Smooth muscle cell (in vitro differentiated cells): ENCODE results near the gene ASZ1. TPM values are rescaled to one million over a fixed set of nuclear protein-coding genes. Genes with fewer than 3 reads are reported as not detected.

Experiments used
- DNase-seq: peaks from one replicate; lab custom pipeline; 2025; ENCODE audit not compliant: unreplicated experiment; lab: John Stamatoyannopoulos, UW
- H2AFZ ChIP-seq: fragments of 200-600 bp; sonication (generic); 2 replicates; pipeline ENCODE4 v1.6.0; 2016; ENCODE audit warnings: antibody characterized with exemption, low read depth, mild to moderate bottlenecking
- H3F3A ChIP-seq: fragments of 200-600 bp; sonication (generic); 2 replicates; pipeline ENCODE4 v1.6.0; 2017; ENCODE audit warnings: antibody characterized with exemption, low read depth
- H3K27ac ChIP-seq: fragments of 200-600 bp; sonication (generic); 2 replicates; pipeline ENCODE4 v1.5.1; 2016; ENCODE audit warnings: low read depth, mild to moderate bottlenecking
- H3K27me3 ChIP-seq: fragments of 200-600 bp; sonication (generic); 2 replicates; pipeline ENCODE4 v1.6.1; 2016; ENCODE audit warnings: low read depth, mild to moderate bottlenecking
- H3K36me3 ChIP-seq: fragments of 200-600 bp; sonication (generic); 2 replicates; pipeline ENCODE4 v1.5.1; 2016; ENCODE audit warnings: low read depth
- H3K4me1 ChIP-seq: fragments of 200-600 bp; sonication (generic); 2 replicates; pipeline ENCODE4 v1.5.1; 2016; ENCODE audit warnings: low read depth
- H3K4me2 ChIP-seq: fragments of 200-600 bp; sonication (generic); 2 replicates; pipeline ENCODE4 v1.6.0; 2016; ENCODE audit warnings: mild to moderate bottlenecking
- H3K4me3 ChIP-seq: fragments of 200-600 bp; sonication (generic); 2 replicates; pipeline ENCODE4 v1.5.1; 2016; ENCODE audit warnings: mild to moderate bottlenecking
- H3K79me2 ChIP-seq: fragments of 200-600 bp; sonication (generic); 2 replicates; pipeline ENCODE4 v1.6.0; 2016; ENCODE audit warnings: low read depth, mild to moderate bottlenecking
- H3K9ac ChIP-seq: fragments of 200-600 bp; sonication (generic); 2 replicates; pipeline ENCODE4 v1.6.0; 2016; ENCODE audit warnings: low read depth
- H3K9me3 ChIP-seq: fragments of 200-600 bp; sonication (generic); replicated peaks from 2 replicates; pipeline ENCODE4 v1.5.1; 2016; ENCODE audit warnings: low read depth
- H4K20me1 ChIP-seq: fragments of 200-600 bp; sonication (generic); 2 replicates; pipeline ENCODE4 v1.6.0; 2016; ENCODE audit warnings: low read depth
- WGBS: methylation state at CpG from one replicate; pipeline ENCODE4 v1.1.7; 2016; ENCODE audit warnings: low lambda C conversion rate; 5-methylcytosine and 5-hydroxymethylcytosine counted together
- polyA plus RNA-seq: library from polyadenylated mRNA; unstranded; fragments of >200 nt; fragmentation: Nextera tagmentation; extraction: Ambion mirVana; gene quantifications from 2 replicates; pipeline ENCODE4 v1.2.1, GENCODE V29; 2016
- total RNA-seq: library from RNA; depleted of rRNA; stranded (reverse); fragments of >200 nt; gene quantifications from 2 replicates; pipeline ENCODE4 v1.2.3, GENCODE V29; 2014
- TF ChIP-seq, protein P1 (sequence below): fragments of 200-600 bp; sonication (generic); IDR thresholded peaks from 2 replicates; pipeline ENCODE4 v1.5.1; 2017; ENCODE audit warnings: borderline replicate concordance, mild to moderate bottlenecking, antibody characterized with exemption; ENCODE audit not compliant: insufficient read depth, poor library complexity, severe bottlenecking

Gene ASZ1
- total and polyA plus RNA-seq, 2 experiments from 2014 or later = not detected

DNA sequence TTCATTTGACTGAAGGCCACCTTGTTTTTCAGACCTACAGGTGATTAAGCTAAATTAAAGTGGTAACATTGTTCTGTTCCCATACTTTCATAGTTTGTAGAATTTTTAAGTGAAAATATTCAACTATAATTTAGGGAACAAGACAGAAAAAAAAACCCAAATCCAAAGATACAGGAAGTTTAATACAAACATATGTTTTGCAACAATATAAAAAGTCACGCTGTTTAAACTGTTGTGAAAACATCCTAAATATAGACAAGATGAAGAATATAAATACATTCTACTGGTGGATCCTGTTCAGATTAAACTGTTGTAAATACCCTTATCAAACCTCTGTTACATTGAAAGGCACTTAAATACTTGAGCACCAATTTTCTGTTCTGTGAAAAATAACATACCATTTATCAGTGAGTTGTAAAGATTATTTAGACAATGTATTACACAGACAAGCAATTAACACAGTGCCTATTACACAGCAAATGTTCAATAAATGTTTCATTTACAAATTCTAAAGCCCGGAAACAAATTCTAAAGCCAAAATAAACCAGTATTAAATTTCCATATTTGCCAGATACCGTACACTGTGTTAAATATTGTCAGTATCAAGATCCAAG, 14.2 kb downstream of the ASZ1 start:
- H3K4me2 ChIP-seq = no peak overlapping the region
- no peaks in the 10 kb centered on the region for H3K4me1 ChIP-seq
- H3F3A ChIP-seq = no peaks in the 10 kb centered on the region
- H3K27ac ChIP-seq = no peak overlapping the region
- WGBS = 87% methylated on average over 3 of the region's 3 CpGs
- H3K4me3 ChIP-seq = no peak overlapping the region
- TF ChIP-seq, protein P1, sequence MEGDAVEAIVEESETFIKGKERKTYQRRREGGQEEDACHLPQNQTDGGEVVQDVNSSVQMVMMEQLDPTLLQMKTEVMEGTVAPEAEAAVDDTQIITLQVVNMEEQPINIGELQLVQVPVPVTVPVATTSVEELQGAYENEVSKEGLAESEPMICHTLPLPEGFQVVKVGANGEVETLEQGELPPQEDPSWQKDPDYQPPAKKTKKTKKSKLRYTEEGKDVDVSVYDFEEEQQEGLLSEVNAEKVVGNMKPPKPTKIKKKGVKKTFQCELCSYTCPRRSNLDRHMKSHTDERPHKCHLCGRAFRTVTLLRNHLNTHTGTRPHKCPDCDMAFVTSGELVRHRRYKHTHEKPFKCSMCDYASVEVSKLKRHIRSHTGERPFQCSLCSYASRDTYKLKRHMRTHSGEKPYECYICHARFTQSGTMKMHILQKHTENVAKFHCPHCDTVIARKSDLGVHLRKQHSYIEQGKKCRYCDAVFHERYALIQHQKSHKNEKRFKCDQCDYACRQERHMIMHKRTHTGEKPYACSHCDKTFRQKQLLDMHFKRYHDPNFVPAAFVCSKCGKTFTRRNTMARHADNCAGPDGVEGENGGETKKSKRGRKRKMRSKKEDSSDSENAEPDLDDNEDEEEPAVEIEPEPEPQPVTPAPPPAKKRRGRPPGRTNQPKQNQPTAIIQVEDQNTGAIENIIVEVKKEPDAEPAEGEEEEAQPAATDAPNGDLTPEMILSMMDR = no peak
- no peaks in the 10 kb centered on the region for H3K79me2 ChIP-seq
- H3K9ac ChIP-seq = no peak overlapping the region
- DNase-seq = no peak
- no peaks in the 10 kb centered on the region for H3K9me3 ChIP-seq
- no peaks in the 10 kb centered on the region for H4K20me1 ChIP-seq
- no peaks in the 10 kb centered on the region for H3K36me3 ChIP-seq
- no peaks in the 10 kb centered on the region for H3K27me3 ChIP-seq
- H2AFZ ChIP-seq = peak overlapping the region; percentile 47

DNA sequence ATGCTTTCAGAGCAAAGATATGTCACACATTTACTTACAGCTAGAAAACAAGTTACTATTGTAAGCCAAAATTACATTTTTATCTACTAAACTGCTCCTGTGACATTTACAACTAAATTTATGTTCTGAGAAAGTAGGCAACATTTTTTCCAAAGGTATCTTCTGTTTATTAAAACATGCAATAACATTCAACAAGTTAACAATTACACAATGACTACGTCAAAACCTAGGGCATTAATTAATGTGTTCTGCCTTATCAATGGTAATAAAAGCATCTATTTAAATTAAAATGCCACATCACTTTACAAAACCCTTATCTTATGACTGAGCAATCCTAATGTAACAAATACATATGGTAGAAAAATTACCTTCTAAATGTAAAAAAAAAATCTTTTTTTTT, 14.9 kb downstream of the ASZ1 start:
- TF ChIP-seq, protein P1 = no peak
- 68% methylated on average over 1 of the region's 1 CpG for WGBS
- H3K9me3 ChIP-seq = no peaks in the 10 kb centered on the region
- no peak overlapping the region for H3K4me2 ChIP-seq
- no peaks in the 10 kb centered on the region for H3F3A ChIP-seq
- H3K9ac ChIP-seq = no peak overlapping the region
- no peaks in the 10 kb centered on the region for H3K27me3 ChIP-seq
- H4K20me1 ChIP-seq = no peaks in the 10 kb centered on the region
- H2AFZ ChIP-seq = no peak overlapping the region
- H3K4me1 ChIP-seq = no peaks in the 10 kb centered on the region
- H3K27ac ChIP-seq = no peak overlapping the region
- H3K36me3 ChIP-seq = no peaks in the 10 kb centered on the region
- H3K79me2 ChIP-seq = no peaks in the 10 kb centered on the region
- H3K4me3 ChIP-seq = no peak overlapping the region
- DNase-seq = no peak

DNA sequence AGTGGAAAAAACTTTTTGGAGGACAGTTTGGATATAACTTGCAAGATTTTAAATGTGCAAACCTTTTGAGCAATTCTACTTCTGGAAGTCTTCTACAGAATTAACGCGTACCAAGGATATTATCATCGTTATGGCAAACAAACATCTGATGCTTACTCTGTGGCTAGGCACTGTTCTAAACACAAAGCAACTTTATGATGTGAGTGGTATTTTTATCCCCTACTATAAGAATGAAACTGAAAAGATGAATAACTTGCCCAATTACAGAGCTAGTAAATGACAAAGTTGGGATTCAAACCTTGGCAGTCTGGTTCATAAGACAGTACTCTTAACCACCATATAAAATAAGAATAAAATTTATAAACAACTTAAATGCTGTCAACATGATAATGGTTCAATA, 15.8 kb downstream of the ASZ1 start:
- no peaks in the 10 kb centered on the region for H3K79me2 ChIP-seq
- H3K27ac ChIP-seq = no peak overlapping the region
- 86% methylated on average over 3 of the region's 3 CpGs for WGBS
- no peak for DNase-seq
- H2AFZ ChIP-seq = no peak overlapping the region
- H3K9me3 ChIP-seq = no peaks in the 10 kb centered on the region
- H4K20me1 ChIP-seq = no peaks in the 10 kb centered on the region
- H3K4me1 ChIP-seq = no peaks in the 10 kb centered on the region
- H3K4me2 ChIP-seq = no peak overlapping the region
- no peaks in the 10 kb centered on the region for H3K36me3 ChIP-seq
- no peaks in the 10 kb centered on the region for H3K27me3 ChIP-seq
- TF ChIP-seq, protein P1 = no peak
- no peak overlapping the region for H3K9ac ChIP-seq
- H3K4me3 ChIP-seq = no peak overlapping the region
- no peaks in the 10 kb centered on the region for H3F3A ChIP-seq

DNA sequence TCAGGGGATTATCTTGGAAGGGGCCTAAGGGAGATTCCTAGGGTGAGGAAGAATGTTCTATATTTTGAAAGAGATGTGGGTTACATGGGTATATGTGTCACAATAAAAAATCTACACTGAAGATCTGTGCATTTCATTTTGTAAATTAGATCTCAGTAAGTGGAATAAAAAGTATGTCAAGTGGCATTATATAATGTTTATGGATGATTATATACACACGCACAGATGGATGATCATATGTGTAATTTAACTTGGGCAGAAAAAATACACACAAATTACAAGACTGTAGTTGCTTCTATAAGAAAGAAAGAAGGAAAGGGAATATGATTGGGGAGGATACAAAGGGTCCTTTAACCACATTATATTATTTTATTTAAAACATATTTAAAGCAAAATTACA, 18.5 kb downstream of the ASZ1 start:
- no peak for DNase-seq

More for the DNA sequence above, 18.5 kb downstream of the ASZ1 start:
- Histone ChIP-seq H3K9ac (no peak overlapping the region), H3K4me2 (peak overlapping the region; percentile 40), H3F3A (no peaks in the 10 kb centered on the region), H3K4me1 (no peaks in the 10 kb centered on the region), H2AFZ (no peak overlapping the region), H3K27ac (peak overlapping the region; percentile 0), H3K27me3 (no peaks in the 10 kb centered on the region), H3K36me3 (no peaks in the 10 kb centered on the region), H4K20me1 (no peaks in the 10 kb centered on the region), H3K9me3 (no peaks in the 10 kb centered on the region), H3K4me3 (no peak overlapping the region), H3K79me2 (no peaks in the 10 kb centered on the region)
- TF ChIP-seq, protein P1 = no peak
- 92% methylated on average over 1 of the region's 1 CpG for WGBS
